IMR-90 (cell line): Measurements from ENCODE around the gene SBK3. TPM values are rescaled to one million over a fixed set of nuclear protein-coding genes. Genes with fewer than 3 reads are reported as not detected.
A peak's percentile ranks its signal among the peaks of the same experiment; 100 is the strongest.

Experiments
- ATAC-seq: fragments of 200-7000 bp; cut with Tn5 transposase; 2 replicates; pipeline ENCODE4 v1.9.1; 2020; ENCODE audit warnings: low read depth, mild to moderate bottlenecking, moderate library complexity
- BruUV-seq: library from RNA; stranded (reverse); fragments of 400-500 nt; replicated peaks from 2 replicates; lab custom pipeline; 2021; lab: Mats Ljungman, UMichigan
- CTCF ChIA-PET: fragments of 300-600 bp; formaldehyde crosslinking; extraction: SDS; loops from one replicate; lab custom pipeline; 2021; ENCODE audit warnings: antibody characterized with exemption; lab: Yijun Ruan, JAX
- POLR2A ChIA-PET: fragments of 300-600 bp; sonication (Branson Sonifier 250); formaldehyde crosslinking; loops from one replicate; lab custom pipeline; 2022; ENCODE audit warnings: antibody characterized with exemption; ENCODE audit not compliant: unreplicated experiment; lab: Charles Lee
- DNase-seq: peaks from one replicate; pipeline ENCODE4 v3.0.0; 2013
- H2AFZ ChIP-seq: replicated peaks from 2 replicates; pipeline ENCODE3; 2013; ENCODE audit warnings: low read length, mild to moderate bottlenecking; ENCODE audit not compliant: poor library complexity
- H2AK5ac ChIP-seq: 2 replicates; pipeline ENCODE4 v1.6.1; 2013; ENCODE audit warnings: low read depth, low read length, inconsistent platforms
- H2AK9ac ChIP-seq: replicated peaks from 2 replicates; pipeline ENCODE3; 2013; ENCODE audit warnings: mild to moderate bottlenecking, low read depth, low read length, moderate library complexity; ENCODE audit not compliant: poor library complexity
- H2BK120ac ChIP-seq: 2 replicates; pipeline ENCODE4 v1.6.1; 2013; ENCODE audit warnings: low read depth, low read length, inconsistent platforms
- H2BK15ac ChIP-seq: 3 replicates; pipeline ENCODE4 v1.6.1; 2013; ENCODE audit warnings: low read depth, low read length, inconsistent platforms
- H2BK20ac ChIP-seq: 2 replicates; pipeline ENCODE4 v1.6.1; 2013; ENCODE audit warnings: low read depth, mild to moderate bottlenecking, inconsistent platforms, low read length, moderate library complexity
- H2BK5ac ChIP-seq: 2 replicates; pipeline ENCODE4 v1.6.1; 2013; ENCODE audit warnings: mild to moderate bottlenecking, low read depth, low read length, inconsistent platforms; ENCODE audit not compliant: poor library complexity, severe bottlenecking
- H3K14ac ChIP-seq: replicated peaks from 2 replicates; pipeline ENCODE4 v1.6.1; 2013; ENCODE audit warnings: low read depth, low read length, inconsistent platforms
- H3K18ac ChIP-seq: 2 replicates; pipeline ENCODE4 v1.6.1; 2013; ENCODE audit warnings: low read depth, low read length, control low read depth
- H3K23ac ChIP-seq: 2 replicates; pipeline ENCODE4 v1.6.1; 2013; ENCODE audit warnings: low read depth, low read length, inconsistent platforms
- H3K27ac ChIP-seq: 2 replicates; pipeline ENCODE4 v1.5.1; 2013; ENCODE audit warnings: mild to moderate bottlenecking, control low read depth, low read length; ENCODE audit not compliant: insufficient read depth
- H3K27me3 ChIP-seq: 2 replicates; pipeline ENCODE4 v1.6.1; 2013; ENCODE audit warnings: low read length; ENCODE audit not compliant: control insufficient read depth, insufficient read depth
- H3K36me3 ChIP-seq: 2 replicates; pipeline ENCODE4 v1.6.1; 2013; ENCODE audit warnings: low read length, mixed read lengths; ENCODE audit not compliant: control insufficient read depth, insufficient read depth
- H3K4ac ChIP-seq: 2 replicates; pipeline ENCODE4 v1.6.1; 2013; ENCODE audit warnings: low read depth, low read length, inconsistent platforms
- H3K4me1 ChIP-seq: 2 replicates; pipeline ENCODE4 v1.6.1; 2013; ENCODE audit warnings: low read length, mixed read lengths; ENCODE audit not compliant: control insufficient read depth, insufficient read depth
- H3K4me2 ChIP-seq: 2 replicates; pipeline ENCODE4 v1.6.1; 2013; ENCODE audit warnings: low read depth, mild to moderate bottlenecking, control low read depth, low read length, moderate library complexity
- H3K4me3 ChIP-seq: 2 replicates; pipeline ENCODE4 v1.5.1; 2013; ENCODE audit warnings: low read depth, mild to moderate bottlenecking, control low read depth, low read length, moderate library complexity; ENCODE audit not compliant: insufficient read depth
- H3K56ac ChIP-seq: 2 replicates; pipeline ENCODE4 v1.6.1; 2013; ENCODE audit warnings: low read length, inconsistent platforms; ENCODE audit not compliant: insufficient read depth; ENCODE audit errors: extremely low read depth
- H3K79me1 ChIP-seq, 2 experiments: 2 replicates each; pipeline ENCODE4 v1.6.1; 2013; ENCODE audit warnings: low read length in 2 of 2, inconsistent platforms in 1 of 2, low read depth in 1 of 2
- H3K9ac ChIP-seq: 2 replicates; pipeline ENCODE4 v1.6.1; 2013; ENCODE audit warnings: low read depth, low read length, control low read depth
- H3K9me1 ChIP-seq: 2 replicates; pipeline ENCODE4 v1.6.1; 2013; ENCODE audit warnings: low read length, inconsistent platforms; ENCODE audit not compliant: insufficient read depth
- H3K9me3 ChIP-seq: 2 replicates; pipeline ENCODE4 v1.6.1; 2013; ENCODE audit warnings: low read length; ENCODE audit not compliant: control insufficient read depth, insufficient read depth
- H4K20me1 ChIP-seq: 2 replicates; pipeline ENCODE4 v1.6.1; 2013; ENCODE audit warnings: low read length, inconsistent platforms; ENCODE audit not compliant: insufficient read depth
- H4K5ac ChIP-seq: 2 replicates; pipeline ENCODE4 v1.6.1; 2013; ENCODE audit warnings: mild to moderate bottlenecking, low read depth, low read length, control low read depth
- H4K8ac ChIP-seq, 2 experiments: 2 replicates each; pipeline ENCODE4 v1.6.1; 2013; ENCODE audit warnings: low read depth in 2 of 2, low read length in 2 of 2, control low read depth in 1 of 2, inconsistent platforms in 1 of 2
- H4K91ac ChIP-seq: 2 replicates; pipeline ENCODE4 v1.6.1; 2013; ENCODE audit warnings: low read depth, low read length, inconsistent platforms; ENCODE audit not compliant: insufficient read depth
- BHLHE40 ChIP-seq: fragments of 150-350 bp; IDR thresholded peaks from 2 replicates; pipeline ENCODE4 v1.6.1; 2016; ENCODE audit warnings: mild to moderate bottlenecking, low read depth, low read length
- CHD1 ChIP-seq: IDR thresholded peaks from 2 replicates; pipeline ENCODE4 v1.6.1; 2012; ENCODE audit warnings: low read depth, low read length, improper control_type of control experiment
- CTCF ChIP-seq: conservative IDR thresholded peaks from 2 replicates; pipeline ENCODE4 v1.5.1; 2012; ENCODE audit warnings: mild to moderate bottlenecking, low read depth, low read length, improper control_type of control experiment
- RAD21 ChIP-seq: IDR thresholded peaks from 2 replicates; pipeline ENCODE4 v1.6.1; 2012; ENCODE audit warnings: low read length, improper control_type of control experiment
- RFX5 ChIP-seq: IDR thresholded peaks from 2 replicates; pipeline ENCODE4 v1.8.0; 2012; ENCODE audit warnings: low read depth, mild to moderate bottlenecking, low read length, moderate library complexity
- SMC3 ChIP-seq: fragments of 150-350 bp; IDR thresholded peaks from 2 replicates; pipeline ENCODE4 v1.6.1; 2016; ENCODE audit warnings: low read depth, mild to moderate bottlenecking, antibody characterized with exemption, low read length, moderate library complexity
- WGBS, 2 experiments: methylation state at CpG; one replicate each; pipeline versions ENCODE4 v1.1.5 to v1.1.7; 2013; ENCODE audit warnings: missing lambda C conversion rate in 2 of 2; ENCODE audit not compliant: insufficient read length in 1 of 2; ENCODE audit errors: extremely low coverage in 2 of 2; 5-methylcytosine and 5-hydroxymethylcytosine counted together
- dilution Hi-C: fragments of 300-500 bp; cut with HindIII; formaldehyde crosslinking; loops from one replicate; pipeline ENCODE4 v1.14.3; 2018; ENCODE audit warnings: low sequenced_read_pairs; ENCODE audit not compliant: unreplicated experiment
- in situ Hi-C: fragments of 300-500 bp; cut with MboI; formaldehyde crosslinking; loops from 3 replicates; pipeline ENCODE4 v1.14.3; 2019; ENCODE audit warnings: low sequenced_read_pairs, inconsistent platforms, mixed read lengths
- intact Hi-C: fragments of 100-400 bp; cut with micrococcal nuclease; formaldehyde crosslinking; loops from 2 replicates; pipeline ENCODE4 v1.10.0; 2022
- polyA plus RNA-seq, 3 experiments: library from polyadenylated mRNA; depleted of rRNA; stranded (reverse); fragments of >200 nt; gene quantifications; 2 replicates each; pipeline ENCODE4 v1.2.3, GENCODE V29; 2012; ENCODE audit warnings: low replicate concordance in 1 of 3
- total RNA-seq: library from RNA; depleted of rRNA; stranded (reverse); fragments of >200 nt; gene quantifications from 2 replicates; pipeline ENCODE4 v1.2.3, GENCODE V29; 2012

Gene SBK3
- total and polyA plus RNA-seq, 2 of the 4 experiments (the other 2 are of a cell fraction): 0.05 to 0.18 TPM

- Histone ChIP-seq H3K14ac (no peak overlapping the region), H3K56ac (no peak overlapping the region), H2BK120ac (no peak overlapping the region), H3K27me3 (no peaks in the 10 kb centered on the region; the same call in 1 of the 2 replicates), H4K5ac (no peak overlapping the region), H3K79me1 (no peaks in the 10 kb centered on the region), H3K4me3 (no peak overlapping the region), H3K23ac (no peak overlapping the region), H3K4me2 (no peak overlapping the region), H4K20me1 (no peaks in the 10 kb centered on the region), H2AK5ac (no peak overlapping the region), H3K4ac (no peak overlapping the region), H4K8ac (no peak overlapping the region), H3K9me1 (0 out of 2 replicates have a peak, but pooled peaks cover 2% of the 10 kb centered on the region), H3K9ac (no peak overlapping the region), H2AK9ac (no peak overlapping the region), H3K18ac (no peak overlapping the region), H3K4me1 (no peaks in the 10 kb centered on the region; the same call in 1 of the 2 replicates), H2BK15ac (no peak overlapping the region), H2BK5ac (no peak overlapping the region), H2AFZ (peak overlapping the region; percentile 32), H4K91ac (no peak overlapping the region), H2BK20ac (no peak overlapping the region), H3K9me3 (no peaks in the 10 kb centered on the region), H3K27ac (no peak overlapping the region), H3K36me3 (no peaks in the 10 kb centered on the region)
- ChIA-PET CTCF (interaction anchor here (1.5 kb wide), 1 partner anchor 32 kb away, joined by 4 read pairs; no protein-coding TSS in a partner anchor), POLR2A (no interaction called here)
- dilution Hi-C loops: no loop called here
- intact Hi-C loops: loop anchor here (2.0 kb wide), 1 partner anchor 19 kb away; no protein-coding TSS in a partner anchor
- no peak for ATAC-seq
- DNase-seq: no peak
- no TSS peak for BruUV-seq
- 87% methylated on average over 11 of the region's 22 CpGs; no CpG with 5 or more reads in 1 of the 2 experiments for WGBS, 2 experiments
- in situ Hi-C loops: no loop called here
- TF ChIP-seq RAD21: no peak
- TF ChIP-seq RFX5: no peak
- no peak for TF ChIP-seq CTCF
- TF ChIP-seq CHD1: no peak
- no peak for TF ChIP-seq SMC3
- no peak for TF ChIP-seq BHLHE40
Measured at GRCh38 chr19:55535965-55536350, 9.4 kb downstream of the SBK3 start.
